Cerebellar nuclear complex (tissue), 1 donor: Measurements from ENCODE around the gene ALOX12B.
"Not testable (repeated sequence)": the region's sequence is repeated elsewhere in the genome, so short reads cannot be mapped to it uniquely, and the experiment has no call there.

Source experiments
- DNase-seq, 2 experiments: peaks; one replicate each; lab custom pipeline; 2025; lab: John Stamatoyannopoulos, UW

The ALOX12B gene

DNA sequence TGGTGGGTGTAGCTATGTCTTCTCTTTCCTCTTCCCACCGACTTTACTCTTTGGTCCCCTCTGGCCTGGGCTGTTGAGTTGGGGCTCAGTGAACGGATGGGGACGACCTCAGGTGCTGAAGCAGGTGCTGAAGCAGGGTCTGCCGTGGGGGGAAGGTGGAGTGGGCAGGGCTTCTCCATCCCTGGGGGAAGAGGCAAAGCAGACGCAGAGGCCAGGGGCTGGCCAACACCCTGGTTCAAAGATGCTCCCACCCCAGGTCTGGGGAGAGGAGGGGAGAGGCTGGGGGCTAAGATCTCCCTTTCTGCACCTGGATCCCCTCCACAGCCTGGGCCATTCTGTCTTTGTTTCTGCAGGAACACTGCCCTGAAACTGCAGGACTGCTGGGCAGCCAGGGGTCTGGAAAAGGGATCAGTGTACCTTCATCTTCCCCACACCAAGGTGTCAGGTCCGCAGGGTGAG lies 22.9 kb downstream of the ALOX12B start:
- DNase-seq, result no peak

DNA sequence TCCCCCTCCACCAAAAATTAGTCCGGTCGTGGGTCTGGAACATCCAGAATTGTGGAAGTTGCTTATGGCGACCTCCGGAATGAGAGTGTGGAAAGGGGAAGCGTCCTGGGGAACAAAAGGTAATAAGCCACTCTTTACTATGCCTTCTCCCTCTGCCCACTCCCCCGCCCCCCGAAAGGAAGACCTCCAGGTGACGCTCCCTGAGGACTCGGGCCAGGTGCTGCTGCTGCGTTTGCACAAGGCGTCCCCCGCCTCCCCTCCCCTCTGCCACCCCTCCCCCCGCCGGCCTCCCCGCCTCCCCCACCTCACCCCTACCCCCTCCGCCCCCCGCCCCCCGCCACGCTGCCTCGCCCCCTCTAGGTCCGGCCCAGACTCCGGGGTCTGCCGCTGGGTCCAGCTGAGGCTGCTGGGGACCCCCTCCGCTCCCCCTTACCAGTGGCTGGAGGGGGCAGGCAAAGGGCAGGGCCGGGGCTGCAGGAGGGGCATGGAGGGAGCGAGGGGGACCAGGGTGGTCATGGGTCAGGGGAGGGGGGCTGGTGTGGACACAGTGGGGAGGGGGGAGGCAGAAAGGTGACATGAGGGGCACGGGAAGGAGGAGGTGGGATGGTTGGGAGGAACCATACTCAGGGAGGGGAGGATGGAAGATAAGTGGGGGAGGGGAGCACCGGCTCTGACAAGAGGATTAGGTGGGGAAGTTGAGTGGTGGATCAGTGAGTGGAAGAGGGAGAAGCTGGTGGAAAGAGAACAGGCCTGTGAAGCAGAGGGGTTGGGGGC lies 23.6 kb downstream of the ALOX12B start:
- DNase-seq, result no peak

DNA sequence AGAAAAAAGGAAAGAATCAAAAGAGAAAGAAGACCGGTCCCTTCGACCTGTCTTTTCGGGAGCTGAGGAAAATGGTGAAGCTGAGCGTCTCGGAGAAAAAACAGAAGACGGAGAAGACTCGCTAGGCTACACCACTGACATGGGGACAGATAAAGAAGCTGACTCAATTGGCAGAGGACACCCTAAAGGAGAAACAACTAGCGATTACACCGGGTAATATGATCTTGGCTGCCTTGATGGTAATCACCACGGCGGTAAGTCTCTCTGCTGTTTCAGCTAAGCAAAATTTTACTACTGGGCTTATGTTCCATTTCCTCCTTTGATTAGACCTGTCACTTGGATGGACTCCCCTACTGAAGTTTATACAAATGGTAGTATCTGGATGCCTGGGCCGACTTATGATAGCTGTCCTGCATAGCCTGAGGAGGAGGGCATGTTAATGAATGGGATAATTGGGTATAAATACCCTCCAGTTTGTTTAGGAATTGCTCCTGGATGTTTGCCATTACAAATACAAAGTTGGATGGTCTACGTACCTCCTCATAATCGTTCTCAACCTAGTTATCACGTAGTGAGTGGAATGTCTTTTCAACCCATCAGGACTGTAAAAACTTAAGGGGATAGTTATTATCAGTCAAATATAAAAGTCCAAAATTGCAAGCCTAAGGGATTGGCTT lies 24.6 kb downstream of the ALOX12B start:
- DNase-seq, result no peak

DNA sequence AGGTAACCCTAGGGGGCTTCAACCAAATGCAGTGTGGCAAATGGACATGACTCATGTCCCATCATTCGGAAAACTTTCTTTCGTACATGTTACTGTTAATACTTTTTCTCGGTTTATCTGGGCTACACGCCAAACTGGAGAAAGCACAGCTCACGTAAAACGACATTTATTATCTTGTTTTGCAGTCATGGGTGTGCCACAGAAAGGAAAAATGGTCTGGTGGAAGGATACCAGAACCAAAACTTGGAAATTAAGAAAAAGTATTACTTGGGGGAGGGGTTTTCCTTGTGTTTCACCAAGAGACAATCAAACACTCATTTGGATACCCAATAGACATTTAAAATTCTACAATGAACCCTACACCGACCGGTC lies 25.1 kb downstream of the ALOX12B start:
- no peak for DNase-seq

DNA sequence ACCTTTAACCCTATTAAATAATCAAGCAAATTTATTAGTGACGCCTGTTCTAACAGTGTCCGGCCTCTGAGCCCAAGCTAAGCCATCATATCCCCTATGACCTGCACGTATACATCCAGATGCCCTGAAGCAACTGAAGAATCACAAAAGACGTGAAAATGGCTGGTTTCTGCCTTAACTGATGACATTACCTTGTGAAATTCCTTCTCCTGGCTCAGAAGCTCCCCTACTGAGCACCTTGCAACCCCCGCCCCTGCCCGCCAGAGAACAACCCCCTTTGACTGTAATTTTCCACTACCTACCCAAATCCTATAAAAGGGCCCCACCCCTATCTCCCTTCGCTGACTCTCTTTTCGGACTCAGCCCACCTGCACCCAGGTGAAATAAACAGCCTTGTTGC lies 25.7 kb downstream of the ALOX12B start:
- not testable (repeated sequence) for DNase-seq

DNA sequence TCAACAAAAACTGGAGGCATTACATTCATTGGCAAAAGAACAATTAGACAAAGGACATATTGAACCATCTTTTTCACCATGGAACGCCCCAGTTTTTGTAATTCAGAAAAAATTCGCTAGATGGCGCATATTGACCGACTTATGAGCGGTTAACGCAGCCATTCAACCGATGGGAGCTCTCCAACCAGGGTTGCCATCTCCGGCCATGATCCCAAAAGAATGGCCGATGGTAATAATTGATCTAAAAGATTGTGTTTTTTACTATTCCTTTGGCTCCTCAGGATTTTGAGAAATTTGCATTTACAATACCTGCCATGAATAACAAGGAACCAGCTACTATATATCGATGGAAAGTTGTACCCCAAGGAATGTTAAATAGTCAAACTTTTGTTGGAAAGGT lies 27.2 kb downstream of the ALOX12B start:
- DNase-seq, result peak in 1 of 2 experiments; percentile 15

DNA sequence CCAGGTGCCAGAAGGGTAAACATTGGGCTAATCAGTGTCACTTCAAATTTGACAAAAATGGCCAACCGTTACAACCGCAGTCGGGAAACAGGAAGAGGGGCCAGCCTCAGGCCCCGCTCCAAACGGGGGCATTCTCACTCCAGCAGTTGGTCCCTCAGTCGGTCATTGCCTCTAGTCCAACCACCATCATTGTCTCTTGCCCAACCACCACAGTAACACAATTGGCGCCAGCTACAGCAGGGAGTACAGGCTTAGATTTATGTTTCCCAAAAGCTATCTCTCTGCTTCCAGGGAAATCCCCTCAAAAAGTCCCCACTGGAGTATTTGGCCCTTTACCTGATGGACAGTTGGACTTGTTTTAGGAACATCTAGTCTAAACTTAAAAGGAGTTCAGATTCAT lies 28.4 kb downstream of the ALOX12B start:
- DNase-seq, result no peak

DNA sequence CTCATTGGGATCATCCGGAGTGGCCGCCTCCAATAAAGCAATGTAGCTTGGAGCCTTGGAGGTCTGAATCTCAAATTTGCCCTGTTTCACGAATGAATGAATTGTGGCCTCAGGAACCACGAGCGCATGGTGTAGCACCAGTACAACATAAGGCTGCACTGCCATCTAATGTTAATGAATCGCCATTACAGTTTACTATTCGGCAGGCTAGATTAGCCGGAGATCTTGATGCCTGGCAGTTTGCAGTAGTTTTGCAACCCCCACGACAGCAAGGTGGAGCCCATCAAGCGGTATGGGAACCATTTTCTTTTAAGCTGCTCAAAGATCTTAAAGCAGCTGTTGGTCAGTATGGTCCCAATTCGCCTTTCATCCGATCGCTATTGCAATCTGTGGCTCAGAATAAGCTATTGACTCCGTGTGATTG lies 29.8 kb downstream of the ALOX12B start:
- DNase-seq, result peak in 1 of 2 experiments; percentile 18

DNA sequence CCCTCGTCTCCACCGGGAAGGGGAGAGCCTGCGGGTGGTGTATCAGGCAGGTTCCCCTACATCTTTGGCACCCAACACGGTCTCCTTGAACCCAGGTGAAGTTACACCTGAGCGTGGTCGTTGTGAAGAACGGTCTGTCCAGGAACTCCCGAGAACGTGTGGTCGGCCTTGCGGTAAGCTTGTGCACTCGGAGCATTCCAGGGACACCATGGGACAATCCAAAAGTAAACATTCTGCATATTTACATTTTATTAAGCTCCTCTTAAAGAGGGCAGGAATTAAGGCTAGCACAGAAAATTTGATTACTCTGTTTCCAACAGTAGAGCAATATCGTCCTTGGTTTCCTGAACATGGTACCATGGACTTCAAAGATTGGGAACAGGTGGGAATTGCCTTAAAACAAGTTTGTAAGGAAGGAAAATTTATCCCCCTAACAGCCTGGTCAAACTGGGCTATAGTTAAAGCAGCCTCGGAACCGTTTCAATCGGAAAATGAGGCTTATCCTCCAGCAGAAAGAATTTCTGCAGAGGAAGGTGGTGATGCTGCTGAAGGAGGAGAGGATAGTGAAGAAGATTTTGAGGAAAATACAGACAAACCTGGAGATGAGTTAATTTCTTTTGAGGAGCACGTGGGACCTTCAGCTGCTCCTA lies 30.4 kb downstream of the ALOX12B start:
- no peak for DNase-seq

DNA sequence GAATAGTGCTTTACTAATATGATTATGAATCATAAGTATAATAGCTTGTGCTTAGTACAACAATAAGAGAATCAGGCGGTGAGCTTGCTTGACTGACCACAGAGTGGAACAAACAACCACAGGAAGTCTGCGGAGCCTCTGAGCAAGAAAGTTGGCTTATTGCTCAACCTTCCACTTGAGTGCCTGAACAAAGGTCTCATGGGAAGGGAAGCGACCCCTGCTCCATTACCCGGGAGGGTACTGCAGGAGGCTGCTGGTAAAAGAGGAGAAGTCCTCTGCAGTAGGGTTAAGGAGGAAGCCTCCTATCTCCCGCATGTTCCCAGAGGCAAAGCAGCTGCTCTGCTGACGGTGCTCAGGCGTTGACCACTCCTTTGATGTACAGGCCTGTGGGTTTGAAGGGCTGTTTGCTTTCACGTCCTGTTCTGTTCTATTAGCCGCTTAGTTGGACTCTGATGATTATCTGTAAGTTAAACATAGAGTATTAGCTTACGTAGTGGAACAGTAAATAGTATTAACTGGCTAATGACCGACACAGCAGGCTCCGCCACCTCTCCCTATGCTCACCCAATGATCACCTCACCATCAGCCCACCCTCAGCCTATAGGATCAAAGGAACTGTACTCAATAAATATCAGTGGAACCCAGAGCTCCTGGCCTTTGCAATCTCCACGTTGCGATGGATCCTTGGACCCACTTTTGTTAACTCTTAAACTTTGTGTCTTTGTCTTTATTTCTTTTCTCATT lies 31.1 kb downstream of the ALOX12B start:
- no peak for DNase-seq

DNA sequence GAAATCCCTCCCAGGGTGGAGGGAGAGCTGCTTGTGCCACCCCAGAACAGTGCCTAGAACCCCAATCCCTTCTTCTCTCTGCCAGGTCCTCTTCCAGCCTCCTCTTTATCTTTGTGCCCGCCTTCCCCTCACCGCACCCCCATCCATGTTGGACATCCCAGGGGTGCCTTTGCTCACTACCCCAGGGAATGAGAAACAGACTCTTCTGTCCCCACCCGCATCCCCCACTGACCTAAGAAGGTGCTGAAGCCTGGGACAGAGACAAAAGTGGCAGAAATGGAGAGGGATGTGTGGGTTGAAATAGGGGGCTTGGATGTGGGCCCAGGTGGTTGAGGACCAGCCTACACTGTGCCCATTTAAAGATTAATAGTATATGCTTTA lies 31.7 kb downstream of the ALOX12B start:
- no peak for DNase-seq

DNA sequence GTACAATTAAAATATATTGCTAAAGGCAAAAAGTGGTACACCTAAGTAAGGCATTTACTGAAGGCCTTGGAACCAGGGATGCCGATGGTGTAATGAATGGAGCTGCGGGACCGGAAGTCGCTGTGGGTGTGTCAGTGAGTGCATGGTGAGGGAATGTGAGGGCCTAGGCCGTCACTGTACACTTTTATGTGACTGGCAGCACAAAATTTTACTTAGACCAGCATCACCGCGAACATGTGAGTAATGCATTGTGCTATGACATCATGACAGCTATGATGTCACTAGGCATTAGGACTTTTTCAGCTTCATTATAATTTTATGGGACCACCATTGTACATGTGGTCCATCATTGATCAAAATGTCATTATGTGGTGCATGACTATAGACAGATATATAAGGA lies 33.9 kb downstream of the ALOX12B start:
- no peak for DNase-seq

DNA sequence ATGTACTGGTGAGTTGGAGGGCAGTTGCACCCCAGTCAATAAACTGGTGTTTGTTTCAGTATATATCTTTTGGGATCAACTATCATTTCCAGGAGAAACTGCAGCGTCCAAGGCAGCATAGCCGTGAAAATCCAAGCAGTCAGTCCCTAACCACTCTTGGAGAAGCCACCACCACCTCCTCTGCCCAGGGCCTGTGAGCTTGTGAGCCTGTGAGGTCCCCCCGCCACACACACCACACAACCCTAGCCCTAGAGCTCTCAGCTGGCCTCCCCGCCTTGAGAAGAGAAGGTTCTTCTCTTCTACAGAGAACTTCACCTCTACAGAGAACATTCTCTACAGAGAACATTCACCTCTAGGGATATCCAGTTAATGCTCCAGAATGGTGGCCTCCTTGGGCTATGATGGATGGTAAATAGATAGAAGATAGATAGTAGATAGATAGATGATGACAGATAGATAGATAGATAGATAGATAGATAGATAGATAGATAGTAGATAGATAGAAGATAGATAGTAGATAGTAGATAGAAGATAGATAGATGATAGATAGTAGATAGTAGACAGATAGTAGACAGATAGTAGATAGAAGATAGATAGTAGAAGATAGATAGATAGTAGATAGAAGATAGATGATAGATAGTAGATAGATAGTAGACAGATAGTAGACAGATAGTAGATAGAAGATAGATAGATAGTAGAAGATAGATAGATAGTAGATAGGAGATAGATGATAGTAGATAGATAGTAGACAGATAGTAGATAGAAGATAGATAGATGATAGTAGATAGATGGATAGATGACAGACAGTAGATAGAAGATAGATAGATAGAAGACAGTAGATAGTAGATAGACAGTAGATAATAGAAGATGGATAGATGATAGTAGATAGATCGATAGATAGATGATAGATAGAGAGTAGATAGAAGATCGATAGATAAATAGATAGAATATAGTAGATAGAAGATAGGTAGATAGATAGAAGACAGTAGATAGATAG lies 35.0 kb downstream of the ALOX12B start:
- DNase-seq, result no peak

DNA sequence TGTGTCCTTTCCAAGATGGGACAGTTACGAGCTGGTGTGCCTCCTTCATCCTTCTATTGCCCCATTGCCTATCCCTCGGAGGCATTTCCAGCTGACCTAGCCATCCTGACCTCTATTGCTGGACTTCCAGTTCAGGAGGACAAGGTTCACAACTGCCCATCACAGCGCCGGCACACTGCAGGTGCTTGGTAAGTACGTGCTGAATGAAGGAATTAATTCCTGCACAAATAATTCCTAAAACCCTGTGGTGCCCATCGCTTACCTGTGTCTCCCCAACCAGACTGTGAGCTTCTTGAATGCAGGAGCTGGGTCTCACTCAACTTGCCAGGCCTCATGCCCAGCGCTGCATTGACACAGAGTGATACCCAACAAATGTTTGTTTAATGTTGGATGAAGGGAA lies 35.7 kb downstream of the ALOX12B start:
- no peak for DNase-seq

DNA sequence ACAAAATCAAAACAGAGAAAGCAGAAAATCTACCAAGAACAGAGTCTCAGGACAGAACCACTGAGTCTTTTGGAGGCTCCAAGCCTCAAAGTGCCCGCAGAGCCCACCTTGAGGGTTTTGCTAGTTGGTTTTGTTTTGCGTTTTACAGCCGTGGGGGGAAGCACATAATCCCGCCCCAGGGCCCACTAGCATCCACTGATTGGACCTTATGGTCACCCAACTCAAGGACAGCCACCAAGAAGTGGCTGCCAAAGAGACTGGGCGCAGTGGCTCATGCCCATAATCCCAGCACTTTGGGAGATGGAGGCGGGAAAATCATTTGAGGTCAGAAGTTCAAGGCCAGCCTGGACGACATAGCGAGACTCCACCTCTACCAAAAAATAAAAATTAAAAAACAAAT lies 38.8 kb downstream of the ALOX12B start:
- DNase-seq, result no peak

DNA sequence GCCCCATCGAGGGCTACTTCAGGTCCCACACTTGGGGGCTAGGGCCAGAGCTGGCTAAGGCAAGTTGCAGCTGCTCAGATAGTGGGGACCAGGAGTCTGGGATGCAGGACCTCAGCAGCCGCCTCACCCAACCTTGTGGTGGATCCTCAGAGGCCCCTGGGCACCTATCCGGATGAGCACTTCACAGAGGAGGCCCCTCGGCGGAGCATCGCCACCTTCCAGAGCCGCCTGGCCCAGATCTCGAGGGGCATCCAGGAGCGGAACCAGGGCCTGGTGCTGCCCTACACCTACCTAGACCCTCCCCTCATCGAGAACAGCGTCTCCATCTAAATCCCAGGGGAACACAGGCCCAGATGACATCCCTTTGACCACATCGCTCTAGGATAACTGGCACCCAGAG lies 39.3 kb downstream of the ALOX12B start:
- DNase-seq, result no peak

DNA sequence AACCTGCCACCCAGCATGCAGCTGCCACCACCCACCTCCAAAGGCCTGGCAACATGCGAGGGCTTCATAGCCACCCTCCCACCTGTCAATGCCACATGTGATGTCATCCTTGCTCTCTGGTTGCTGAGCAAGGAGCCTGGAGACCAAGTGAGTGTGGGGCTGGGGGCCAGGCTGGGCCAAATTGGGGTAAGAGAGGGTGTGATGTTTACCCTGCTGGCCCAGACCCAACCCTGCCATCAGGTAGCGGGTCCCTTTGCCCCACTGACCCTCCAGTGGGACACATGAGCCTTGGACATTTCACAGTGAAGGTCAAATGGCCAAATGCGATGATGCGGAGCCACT lies 39.8 kb downstream of the ALOX12B start:
- no peak for DNase-seq

DNA sequence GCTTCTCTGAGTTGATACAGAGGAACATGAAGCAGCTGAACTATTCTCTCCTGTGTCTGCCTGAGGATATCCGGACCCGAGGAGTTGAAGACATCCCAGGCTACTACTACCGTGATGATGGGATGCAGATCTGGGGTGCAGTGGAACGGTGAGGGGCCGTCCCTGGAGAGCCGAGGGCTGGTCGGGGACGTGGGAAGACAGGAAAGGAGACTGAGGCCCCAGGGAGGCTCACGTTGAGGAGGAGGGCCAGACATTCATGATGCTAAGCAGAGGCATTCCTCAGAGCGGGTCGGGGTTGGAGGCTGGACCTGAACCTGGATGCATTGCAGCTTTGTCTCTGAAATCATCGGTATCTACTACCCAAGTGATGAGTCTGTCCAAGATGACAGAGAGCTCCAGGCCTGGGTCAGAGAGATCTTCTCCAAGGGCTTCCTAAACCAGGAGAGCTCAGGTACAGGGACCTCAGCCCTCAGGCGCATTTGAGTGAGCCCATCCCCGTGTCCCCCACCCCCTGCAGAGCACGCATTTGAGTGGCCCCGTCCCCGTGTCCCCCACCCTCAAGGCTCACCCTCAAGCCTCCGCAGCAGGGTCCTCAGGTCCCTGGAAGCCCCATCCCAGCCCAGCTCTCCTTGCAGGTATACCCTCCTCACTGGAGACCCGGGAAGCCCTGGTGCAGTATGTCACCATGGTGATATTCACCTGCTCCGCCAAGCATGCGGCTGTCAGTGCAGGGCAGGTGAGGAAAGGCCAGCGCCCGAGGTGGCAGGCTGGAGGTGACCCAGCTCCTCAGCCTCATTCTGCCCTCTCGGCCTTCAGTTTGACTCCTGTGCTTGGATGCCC lies 40.4 kb downstream of the ALOX12B start:
- DNase-seq, result no peak

DNA sequence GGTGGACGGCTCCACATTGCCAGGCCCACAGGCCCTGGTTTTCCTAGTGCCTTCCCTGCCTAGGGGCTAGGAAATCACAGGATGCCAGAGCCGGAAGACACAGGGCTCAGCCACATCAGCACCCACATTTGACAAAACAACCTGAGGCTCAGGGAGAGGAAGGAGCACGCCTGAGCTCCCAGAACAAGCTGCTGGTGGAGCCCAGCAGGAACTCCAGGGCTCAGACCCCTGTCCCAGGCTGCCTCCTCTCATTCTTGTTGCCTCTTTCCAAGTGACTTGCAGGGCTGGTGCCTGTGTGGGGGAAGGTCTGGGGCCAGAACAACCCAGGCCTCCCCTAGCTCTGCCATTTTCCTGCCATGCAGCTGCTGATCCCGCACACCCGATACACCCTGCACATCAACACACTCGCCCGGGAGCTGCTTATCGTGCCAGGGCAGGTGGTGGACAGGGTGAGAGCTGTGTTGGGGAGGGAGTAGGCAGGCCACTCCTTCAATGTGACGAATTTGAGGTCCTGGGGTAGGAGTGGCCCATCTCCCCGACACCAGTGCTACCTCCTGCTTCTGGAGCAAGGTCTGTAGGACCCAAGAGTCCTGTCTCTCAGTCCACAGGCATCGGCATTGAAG lies 41.1 kb downstream of the ALOX12B start:
- no peak for DNase-seq
